GM21367 (cell line): ENCODE data around the gene GNS.
A peak's percentile ranks its signal among the peaks of the same experiment; 100 is the strongest.

ENCODE experiments used
- ATAC-seq: cut with Tn5 transposase; IDR thresholded peaks from one replicate; pipeline ENCODE4 v1.9.1; 2021; ENCODE audit not compliant: unreplicated experiment

GNS gene

DNA sequence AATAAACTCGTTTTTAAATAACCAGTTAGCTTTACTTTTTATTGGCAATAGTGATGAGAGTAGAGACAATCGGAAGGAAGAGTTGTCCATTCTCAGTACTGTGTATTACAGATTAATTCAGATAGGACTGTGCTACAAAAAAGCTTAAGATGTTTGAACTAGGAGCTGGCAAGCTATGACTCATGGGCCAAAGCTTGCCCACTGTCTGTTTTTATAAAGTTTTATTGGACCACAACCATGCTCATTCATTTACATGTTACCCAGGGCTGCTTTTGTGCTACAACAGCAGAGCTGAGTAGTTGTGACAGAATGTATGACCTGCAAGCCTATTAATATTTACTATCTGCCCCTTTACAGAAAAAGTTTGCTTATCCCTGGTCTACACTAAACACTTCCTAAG is 19.4 kb downstream of the GNS start:
- ATAC-seq = no peak

DNA sequence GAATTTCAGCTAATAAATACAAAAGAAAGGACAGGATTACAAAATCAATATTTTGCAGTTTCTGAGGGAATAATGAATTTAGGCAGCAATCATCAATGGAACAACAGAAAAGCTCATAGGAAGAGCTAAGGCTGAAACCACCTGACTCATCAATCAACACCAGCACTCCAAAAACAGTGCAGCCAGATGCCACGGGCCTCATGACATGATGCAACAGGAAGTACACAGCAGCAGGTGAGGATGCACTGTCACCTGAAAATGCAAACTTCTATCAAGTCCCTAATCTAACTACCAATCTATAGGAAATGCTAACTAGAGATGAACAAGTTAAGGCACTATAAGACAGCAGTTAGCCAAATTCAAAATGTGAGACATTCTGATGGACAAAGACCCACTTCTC is 21.7 kb downstream of the GNS start:
- no peak for ATAC-seq

DNA sequence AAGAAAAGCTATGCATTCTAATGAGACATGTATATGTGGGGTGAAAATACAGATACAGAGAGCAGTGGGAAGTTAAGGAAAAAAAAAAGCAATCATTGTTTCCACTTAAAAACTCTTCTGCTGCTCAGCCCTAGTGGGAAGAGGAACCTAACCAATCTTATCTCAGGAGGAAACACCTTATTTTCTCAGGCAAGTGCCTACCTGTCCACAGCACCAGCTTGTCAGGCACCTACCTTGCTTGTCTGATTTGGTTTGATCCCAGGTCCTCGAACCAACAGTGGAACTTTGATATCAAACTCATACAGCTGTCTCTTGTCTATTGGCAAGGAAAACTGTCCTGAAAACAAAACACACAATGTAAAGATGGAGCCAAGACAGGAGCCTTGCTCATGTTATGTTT is 22.4 kb downstream of the GNS start:
- no peak for ATAC-seq

DNA sequence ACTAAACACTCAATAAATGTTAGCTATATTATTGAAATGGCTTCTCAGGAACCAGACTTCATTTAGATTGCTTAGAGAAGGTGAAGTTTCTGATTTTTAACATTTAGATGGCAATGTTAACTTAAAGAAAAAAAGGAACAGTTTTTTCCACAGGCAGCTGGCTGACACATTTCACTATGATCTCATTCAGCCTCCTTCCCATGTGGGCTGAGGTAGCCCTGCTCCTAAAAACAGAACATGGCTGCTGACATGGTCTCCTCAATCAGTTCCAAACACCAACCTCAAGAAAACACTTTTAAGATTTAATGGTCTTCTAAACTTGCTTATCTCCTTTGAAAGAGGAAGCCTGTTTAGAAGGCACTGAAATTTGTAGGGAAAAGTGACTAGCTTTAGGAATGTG is 23.8 kb downstream of the GNS start:
- no peak for ATAC-seq

DNA sequence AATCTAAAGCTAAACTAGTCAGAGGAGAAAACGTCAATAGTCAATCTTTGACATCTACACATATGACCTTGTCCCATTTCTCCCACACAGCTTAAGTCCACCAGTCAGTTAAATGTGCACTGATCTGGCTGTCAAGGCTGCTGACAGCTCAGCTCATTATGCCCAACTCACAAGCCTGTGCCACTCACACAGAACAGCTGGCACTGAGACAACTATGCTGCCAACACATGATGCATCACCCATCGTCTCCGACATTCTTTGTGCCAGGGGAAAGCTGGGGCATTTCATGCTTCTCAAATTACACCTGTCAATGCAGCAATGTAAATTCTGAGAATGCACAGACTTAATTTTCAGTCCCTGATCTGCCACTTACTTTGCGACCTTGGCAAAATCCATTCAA is 25.3 kb downstream of the GNS start:
- ATAC-seq = no peak

DNA sequence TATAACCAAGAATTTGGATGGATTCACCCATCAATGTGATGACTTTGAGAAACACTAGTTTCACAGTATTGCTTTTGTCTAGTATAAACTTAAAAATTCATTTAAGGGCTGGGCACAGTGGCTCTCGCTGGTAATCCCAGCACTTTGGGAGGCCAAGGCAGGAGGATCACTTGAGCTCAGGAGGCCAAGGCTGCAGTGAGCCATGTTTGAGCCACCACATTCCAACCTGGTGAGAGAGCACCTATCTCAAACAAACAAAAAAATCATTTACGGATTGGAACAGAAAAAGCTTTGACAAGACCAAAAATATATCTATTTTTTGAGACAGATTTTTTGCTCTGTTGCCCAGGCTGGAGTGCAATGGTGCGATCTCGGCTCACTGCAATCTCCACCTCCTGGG is 27.5 kb downstream of the GNS start:
- ATAC-seq = no peak

DNA sequence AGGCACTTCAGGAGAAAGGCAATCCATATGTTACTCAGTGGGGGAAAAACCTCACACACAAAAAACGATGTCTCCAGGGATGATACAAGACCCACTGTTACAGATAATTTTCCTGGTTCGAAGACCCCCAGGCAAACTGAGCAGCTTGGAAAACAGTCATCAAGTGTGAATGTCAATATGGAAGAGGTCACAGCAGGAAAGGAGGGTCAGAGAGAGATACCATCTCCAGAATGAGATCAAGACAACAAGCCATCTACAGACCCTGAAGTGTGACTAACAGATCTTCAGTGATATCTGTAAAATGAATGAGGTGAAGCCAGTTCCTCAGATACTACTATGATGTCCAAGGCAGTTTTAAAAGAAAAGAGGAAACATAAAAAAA is 28.6 kb downstream of the GNS start:
- ATAC-seq = no peak

DNA sequence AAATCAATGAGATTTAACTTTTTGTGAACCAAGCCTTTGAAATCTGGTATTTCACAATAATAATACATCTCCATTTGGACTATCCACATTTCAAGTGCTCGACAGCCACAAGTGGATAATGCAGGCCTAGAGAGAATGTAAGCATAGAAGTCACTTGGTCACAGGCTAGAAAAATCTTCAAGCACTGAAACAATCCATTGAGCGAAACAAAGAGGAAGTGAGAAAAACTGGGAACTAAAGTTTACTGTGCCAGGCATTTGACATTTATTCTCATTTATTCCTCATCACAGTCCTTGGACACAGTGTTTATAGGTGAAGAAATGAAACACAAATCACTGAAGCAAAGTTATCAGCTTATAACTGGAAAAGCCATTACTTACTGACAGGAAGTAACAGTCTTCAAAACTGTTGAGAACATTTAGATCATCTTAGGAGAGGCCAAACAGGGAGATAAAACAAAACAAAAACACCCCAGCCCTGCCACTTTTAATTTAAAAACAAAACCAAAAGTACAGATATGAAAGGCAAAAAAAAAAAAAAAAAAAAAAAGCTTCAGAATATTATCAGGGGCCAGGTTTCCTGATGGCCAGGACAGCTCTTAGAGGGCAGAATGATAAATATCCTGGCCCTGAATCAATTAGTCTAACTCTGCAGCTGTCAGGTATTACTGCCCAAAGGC is 29.2 kb downstream of the GNS start:
- ATAC-seq = no peak

DNA sequence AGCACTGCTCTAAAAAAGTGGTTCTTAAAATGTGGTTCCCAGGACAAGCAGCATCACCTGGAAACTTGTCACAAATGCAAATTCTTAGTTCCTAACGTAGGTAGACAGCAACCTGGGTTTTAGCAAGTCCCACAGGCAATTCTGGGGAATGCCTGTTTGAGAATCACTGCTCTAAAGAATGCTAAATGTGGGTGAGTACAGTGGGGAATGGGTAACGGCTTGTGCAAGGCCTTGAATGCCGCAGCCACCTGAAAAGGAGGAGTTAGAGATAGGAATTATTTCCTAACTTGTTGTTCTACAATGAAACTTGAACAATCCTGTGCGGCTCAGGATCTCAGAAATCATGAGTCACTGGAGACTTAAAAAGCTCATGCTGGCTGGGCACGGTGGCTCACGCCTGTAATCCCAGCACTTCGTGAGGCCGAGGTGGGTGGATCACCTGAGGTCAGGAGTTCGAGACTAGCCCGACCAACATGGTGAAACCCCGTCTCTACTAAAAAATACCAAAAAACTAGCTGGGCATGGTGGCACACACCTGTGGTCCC is 34.9 kb downstream of the GNS start:
- no peak for ATAC-seq

DNA sequence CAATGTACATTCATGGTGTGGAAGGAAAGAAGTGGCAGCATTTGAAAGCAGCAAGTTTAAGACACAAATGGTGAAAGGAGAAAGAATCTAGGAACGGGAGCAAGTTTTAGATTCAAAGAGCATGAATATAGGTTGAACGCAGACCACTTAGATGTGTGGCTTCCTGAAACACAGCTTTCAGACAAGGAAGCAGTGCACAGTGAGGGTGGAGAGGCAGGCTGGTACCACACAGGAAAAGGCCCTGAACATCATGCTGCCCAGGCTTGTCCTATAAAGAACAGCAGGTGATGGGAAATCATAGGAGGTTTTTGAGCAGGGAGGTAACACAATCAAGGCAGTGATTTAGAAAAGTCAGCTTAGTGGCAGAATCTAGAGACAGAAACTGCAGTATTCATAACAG is 35.6 kb downstream of the GNS start:
- no peak for ATAC-seq

DNA sequence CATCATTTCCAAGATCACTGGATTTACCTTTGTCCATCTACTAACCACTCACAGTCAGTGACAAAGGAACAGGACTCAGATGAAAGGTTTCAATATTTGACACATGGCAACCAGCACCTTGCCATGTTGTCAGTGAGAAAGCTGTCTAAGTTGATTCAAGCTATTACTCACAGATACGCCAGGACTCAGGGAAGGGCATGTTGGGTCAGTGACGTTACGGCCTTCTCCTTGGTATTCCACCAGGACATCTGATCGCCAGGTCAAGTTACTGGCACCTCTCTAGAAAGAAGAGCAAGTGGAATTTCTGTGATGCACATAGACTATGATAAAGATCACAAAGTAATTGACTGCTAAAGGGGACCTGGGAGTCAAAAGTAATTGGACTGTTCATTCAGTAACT is 36.4 kb downstream of the GNS start:
- no peak for ATAC-seq

DNA sequence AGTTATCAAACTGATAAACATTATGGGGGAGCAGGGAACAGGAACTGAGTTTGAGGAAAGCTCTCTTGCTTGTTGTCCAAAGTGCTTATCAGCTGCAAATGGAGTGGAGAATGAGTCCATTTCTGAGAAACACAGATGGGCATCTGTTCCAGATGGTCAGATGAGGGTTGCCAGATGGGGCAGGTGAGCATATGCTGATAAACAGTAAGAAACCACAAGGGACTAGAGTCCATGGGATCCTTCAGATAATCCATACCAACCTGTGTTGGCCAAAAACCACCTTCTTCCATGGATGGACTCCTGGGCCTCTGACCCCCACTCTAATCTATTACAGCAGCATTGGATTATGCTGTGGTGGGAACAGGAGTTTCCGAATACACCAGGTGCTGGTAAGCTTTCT is 38.3 kb downstream of the GNS start:
- no peak for ATAC-seq

DNA sequence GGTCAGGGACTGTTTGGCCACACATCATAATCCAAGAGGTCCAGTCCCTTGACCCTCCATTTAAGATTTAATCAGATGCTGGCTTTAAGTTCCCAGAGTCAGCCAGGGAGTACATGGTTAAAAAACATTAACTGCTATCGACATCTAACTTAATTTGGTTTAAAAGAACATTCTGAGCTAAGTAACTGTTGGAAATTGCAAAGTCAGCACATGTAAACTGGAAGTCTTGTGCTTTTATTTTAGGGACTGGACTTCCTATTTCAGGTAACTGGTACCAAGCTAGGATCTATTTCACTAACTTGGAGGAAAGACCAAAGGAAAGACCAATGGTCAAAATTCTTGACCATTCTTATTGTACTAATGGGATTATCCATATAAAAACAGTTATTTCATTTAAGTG is 40.6 kb downstream of the GNS start:
- no peak for ATAC-seq

DNA sequence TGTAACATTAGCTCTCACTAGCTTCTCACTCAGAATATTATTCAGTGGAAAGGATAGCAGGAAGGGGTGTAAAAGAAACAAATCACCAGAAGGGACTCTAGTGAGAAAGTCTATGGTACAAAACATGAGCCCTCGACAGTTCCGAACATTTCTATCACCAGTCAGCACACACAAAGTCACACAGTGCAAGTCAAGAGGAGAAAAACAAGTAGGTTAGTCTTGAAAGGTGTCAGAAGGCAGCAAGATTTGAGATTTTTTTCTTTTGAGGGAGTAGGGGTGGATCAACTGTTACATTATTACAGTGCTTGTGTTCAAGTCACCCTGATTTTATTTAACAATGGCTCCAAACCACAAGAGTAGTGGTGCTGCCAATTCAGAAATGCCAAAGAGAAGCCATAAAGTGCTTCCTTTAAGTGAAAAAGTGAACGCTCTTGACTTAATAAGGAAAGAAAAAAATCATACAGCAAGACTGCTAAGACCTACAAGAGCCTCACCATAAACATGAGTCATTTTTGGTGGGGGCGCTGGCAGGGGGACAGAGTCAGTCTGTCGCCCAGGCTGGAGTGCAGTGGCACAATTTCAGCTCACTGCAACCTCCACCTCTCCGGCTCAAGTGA is 42.3 kb downstream of the GNS start:
- no peak for ATAC-seq

DNA sequence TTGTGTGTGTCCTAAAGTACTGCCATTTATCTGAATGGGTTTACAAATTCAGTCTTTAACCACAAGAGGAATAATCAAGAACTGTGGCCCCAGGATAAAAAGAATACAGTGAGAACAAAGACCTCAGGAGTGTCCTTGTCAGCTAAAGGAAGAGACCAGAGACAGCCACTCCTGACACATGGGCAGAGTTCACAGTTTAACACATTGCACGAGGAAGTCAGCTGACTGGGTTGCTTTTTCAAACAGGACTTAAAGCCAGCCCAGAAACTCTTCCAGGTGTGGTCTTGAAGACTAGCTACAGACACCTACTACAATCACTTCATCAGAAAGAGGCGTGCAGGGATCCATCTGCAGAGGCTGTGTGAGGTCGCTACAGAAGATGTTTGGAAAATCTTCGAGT is 42.8 kb downstream of the GNS start:
- no peak for ATAC-seq

DNA sequence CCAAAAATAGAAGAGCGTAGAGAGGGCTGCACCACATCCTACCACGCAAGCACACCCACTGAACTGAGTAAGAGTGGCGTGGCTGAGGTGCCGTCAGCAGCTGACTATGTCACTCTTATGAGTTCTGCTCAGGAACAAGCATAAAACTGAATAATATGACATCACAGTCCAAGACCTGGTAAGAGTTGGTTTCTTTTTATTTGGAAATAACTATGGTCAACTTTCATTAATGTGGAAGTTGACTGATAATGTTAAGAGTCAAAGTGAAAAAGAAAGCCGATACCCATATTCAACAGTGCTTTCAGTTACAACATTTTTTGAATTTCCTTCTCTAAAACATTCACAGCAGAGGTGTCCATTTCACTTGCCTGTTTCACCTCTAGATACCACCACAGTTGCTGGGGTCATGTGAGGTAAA is 44.6 kb downstream of the GNS start:
- ATAC-seq = peak; percentile 72

DNA sequence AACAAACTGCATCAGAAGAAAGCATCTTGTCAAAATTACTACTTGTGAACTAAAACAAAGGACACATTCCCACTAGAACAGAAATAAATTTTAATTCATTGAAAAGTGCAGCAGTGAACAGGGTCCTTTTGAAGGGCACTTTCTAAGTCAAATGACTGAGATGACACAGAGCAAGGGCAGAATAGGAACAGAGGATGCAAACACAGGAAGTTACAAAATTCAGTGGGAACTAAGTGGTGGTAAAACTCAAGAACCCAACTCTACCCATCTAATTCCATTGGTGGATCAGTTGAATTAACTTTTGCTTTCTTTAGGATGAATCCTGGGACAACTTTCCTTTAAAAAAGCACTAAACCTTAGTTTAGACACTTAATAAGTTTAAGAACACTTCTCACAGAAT is 45.8 kb downstream of the GNS start:
- ATAC-seq = no peak

DNA sequence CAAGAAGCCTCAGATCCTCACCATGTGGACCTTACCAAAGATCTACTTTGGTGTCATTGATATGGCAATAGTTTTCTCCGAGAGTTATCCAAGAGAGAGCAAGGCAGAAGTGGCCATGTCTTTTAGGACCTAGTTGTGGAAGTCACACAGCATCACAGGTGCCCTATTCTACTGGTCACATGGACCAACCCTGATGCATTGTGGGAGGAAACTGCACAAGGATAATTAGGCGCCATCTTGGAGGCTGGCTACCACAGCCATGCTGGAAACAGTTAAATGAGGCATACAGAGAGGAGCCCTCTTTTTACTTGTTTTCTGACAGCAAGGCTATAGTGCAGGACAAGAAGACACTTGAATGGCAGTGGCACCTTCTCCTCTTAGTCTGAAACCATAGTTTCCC is 49.8 kb downstream of the GNS start:
- no peak for ATAC-seq

DNA sequence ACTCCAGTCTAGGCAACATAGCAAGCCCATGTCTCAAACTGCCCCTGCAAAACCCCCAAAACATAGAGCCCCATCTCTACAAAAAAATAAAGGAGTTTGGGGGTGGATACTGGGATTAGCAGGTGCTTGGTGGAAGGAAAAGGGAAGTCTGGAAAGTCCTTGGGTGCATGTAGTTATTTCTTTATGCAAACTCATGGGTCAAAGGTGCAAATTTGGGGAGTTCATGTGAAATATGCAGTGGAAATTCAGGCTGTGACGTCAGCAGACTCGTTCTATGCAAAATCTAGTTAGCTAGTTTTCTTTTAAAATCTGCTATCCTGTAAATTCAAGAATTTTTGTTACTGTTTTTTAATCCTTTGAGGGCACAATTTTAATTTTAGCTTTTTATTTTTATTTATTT is 51.3 kb downstream of the GNS start:
- no peak for ATAC-seq

DNA sequence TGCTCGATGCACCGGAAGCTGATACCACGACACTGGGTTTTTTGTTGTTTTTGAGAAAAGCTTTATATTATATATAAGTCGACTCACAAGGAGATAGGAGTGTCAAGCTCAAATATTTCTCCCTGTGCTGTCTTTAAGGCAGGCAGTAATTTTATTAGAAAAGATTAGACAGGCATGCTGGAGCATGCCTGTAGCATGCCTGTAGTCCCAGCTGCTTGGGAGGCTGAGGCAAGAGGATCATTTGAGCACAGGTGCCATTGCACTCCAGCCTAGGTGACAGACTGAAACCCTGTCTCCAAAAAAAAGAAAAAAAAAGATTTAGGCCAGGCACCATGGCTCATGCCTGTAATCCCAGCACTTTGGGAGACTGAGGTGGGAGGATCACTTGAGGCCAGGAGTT is 51.8 kb downstream of the GNS start:
- no peak for ATAC-seq

DNA sequence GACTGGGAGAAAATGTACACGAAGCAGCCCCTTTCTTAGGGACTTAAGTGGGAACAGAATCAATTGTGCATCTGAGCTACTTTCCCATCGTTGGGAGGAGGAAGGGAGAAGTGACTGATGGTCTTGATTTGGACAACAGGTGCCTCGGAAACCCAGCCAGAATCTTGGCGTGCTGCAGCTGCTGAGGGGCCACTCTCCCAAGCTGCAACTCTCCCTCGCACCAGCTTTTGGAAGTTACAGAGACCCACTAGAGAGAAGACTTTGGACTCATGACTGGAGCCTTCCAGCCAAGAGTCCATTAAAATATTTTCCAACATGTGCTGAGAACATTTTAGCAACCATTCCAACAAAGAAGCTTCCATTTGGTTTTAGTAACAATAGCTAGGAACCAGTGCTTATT is 52.3 kb downstream of the GNS start:
- ATAC-seq = no peak

DNA sequence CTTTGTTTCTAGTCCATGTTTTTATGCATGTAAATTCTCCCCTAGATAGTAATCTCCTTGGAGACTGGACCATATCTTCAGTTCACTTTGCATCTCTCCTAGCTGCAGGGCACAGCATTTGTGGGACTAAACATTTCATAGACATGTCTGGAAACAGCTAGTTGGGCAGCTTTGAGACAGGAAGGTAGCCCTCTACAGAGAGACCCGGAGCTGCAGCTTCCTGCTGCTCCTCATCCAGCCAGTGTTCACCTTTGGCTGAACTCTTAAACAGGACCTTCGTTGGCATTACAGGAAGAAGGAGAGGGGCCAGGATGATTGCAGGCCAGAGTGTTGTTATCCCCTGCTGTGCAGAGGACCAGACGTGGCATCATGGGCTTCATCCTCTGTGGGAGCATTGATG is 52.9 kb downstream of the GNS start:
- ATAC-seq = no peak

DNA sequence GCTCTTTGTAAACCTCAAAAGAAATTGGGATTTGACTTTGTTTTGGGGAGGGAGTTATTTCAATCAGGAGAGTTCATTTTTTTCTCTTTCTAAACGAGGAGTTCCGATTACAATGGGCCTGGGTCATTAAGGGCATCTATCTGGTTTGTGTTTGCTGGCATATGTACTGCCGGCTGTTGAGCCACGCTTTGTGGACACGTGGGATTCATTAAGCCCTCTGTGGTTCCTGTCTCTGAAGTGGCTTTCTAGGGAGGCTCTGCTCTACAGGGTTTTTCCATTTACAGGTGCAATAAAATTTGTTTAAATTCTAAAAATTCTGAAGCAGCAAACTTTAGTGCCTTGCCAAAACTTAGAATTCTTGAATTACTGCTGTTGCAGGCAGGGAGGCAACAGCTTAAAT is 57.9 kb downstream of the GNS start:
- no peak for ATAC-seq
